Activated gamma-delta T cell treated with Interleukin-2 at 50 U/mL for 16 hours (primary cell): ENCODE results near the gene RCVRN.

Experiments
- DNase-seq: peaks from one replicate; pipeline ENCODE4 v3.0.0-alpha.2; 2020

The RCVRN gene

DNA sequence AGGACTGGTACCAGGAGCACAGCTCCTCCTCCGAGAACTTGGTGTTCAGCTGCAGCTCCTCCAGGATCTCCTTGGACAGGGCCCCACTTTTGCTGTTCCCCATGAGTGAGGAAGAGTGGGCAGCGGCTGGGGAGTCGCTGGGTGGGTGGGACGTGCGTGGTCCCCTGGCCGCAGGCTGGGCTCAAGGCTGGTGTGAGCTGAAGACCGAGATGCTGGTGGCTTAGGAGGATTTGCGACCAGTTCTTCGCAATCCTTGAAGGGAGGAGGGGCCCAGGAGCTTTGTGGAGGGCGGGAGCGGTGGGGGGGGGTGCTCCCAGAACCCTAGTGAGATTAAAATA, at the start of gene RCVRN:
Gene RCVRN, minus strand, starts transcription at position 194 of the 338 bp plus-strand sequence. Its CDS starts 91 bp downstream, at position 103.
- DNase-seq: no peak

DNA sequence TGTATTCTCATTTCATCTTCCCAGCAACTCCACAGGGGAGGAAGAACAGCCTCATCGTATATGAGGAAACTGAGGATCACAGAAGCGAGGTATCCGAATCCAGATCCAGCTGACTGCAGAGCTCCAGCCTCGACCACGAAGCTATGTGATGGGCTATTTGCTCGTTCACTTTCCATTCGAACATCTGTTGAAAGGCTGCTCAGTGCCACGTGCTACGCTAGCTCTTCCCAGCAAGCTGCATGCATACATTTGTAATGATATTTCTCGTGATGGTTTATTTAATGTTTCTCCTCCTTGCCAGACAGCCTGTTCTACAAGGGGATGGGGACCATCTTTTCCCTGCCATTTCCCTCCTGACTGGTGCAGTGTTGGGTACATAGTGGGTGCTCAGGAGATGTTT, 48.4 kb upstream of the RCVRN start:
- DNase-seq: no peak

DNA sequence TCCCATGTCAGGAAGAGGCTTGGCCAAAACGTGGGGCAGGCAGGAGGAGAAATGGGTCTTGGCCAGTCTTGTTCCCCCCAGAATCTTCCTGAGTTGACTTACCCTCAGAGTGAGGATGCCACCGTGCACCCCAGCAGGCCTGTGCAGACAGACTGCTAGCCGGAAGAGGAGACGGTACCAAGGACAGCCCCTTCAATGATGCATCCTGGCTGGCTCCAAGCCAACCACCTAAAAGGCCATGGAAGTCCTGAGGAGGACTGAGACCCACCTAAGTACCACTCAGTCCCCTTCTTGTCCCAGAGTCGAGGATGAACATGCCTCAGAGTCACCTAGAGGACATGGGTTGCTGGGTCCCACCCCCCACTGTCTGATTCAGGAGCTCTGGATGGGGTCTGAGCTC, 46.7 kb upstream of the RCVRN start:
- DNase-seq: no peak

DNA sequence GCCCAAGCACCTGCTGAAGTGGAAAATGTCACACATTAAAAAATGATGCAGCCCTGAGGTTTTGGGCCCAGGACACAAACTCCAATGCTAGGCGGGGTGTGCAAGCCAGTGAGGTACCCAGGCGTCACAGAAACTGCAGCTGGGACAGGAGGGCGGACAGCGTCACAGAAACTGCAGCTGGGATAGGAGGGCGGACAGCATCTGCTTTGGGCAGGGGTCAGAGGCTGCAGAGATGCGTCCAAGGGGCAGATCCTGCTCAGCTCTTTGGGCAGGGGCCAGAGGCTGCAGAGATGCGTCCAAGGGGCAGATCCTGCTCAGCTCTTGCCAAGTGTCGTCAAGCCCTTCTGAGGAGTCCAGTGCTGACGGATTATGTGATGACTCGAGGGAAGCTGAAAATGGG, 43.9 kb upstream of the RCVRN start:
- DNase-seq: no peak

DNA sequence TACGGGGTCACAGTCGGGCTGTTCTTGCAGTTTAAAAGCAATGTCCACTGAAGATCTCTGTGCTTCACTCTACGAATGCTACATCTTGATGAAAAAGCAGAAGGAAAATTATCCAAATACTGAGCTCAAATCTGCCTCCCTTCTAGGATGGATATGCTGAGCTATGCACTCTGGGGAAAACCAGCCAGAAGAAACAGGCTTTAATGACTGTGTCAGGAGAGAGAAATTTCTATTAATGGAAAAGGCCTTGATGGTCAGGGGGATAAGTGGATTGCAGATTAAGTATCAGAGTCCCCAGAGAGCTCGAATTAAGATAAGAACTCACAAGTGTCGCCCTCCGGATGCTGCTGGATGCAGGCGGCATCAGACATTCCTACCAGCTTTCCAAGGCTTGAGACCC, 39.6 kb upstream of the RCVRN start:
- no peak for DNase-seq

DNA sequence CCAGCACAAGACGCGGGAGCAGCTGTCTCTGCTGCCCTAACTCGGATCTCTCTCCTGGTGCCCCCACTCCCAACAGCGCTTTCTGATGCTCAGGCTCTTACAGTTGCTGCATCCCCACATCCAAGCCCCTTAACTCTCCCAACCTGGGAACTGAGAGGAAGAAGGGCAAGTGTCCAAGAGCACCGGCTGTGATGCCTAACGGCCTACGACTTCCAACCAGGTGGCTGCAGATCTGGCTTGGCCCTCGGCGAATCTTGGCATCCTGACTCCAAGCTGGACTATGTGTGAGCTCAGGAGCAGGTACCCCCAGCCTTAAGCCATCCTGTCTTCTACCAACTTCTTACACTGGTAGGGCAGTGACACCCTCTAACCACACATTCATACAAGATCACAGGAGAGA, 38.3 kb upstream of the RCVRN start:
- no peak for DNase-seq

DNA sequence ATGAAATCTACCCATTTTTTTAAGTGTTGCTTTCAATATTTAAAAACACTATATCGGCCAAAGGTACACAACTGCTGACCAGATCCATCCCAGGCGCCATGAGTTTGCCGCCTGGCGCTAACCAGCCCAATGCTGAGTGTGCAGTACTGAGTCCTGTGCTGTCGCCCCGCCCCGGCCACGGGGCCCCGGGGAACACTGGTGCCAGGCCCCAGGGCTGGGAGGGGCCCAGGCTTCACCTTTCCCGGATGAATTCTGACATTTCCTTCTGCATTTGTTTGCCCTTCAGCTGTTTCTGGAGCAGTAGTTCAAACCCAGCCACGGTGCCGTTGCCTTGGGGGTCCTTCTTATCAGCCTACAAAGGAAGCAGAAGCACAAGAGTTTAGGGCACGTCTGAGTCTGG, 37.8 kb upstream of the RCVRN start:
- DNase-seq: no peak

DNA sequence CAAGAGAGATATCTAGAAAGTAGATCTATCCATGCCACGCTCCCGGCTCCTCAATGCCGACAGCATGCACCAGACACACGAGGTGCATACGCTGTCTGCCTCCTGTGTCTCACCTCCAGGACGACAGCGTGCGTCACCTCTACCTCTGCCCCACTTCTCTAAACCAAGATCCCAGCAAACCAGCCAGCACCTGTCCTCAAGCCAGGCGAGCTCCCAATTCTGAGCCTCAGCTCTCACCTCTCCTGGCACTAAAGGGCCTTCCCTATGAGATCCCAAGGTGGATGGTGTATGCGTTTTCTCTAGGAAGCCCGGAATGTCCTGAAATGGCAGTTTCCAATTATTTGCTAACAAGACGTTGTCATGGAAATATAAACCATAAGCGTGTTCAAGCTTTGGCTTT, 36.2 kb upstream of the RCVRN start:
- DNase-seq: no peak

DNA sequence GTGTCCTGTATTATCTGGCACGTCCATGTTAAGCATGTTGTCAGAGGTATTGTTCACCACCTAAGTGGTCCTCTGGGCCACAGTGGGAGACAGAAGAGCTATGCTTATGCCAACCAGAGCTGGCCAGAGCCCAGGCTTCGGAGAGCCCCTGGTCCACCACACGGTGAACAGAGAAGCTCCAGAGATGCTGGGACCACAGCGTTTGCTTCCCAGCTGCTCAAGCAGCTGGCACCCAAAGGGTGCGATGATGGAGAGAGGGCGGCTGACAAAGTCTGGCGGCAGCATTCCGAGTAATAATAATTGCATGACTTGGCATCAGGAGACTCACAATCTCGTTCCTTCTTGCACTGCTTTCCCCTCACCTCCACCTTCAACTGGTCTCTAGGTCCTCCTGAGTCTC, 35.8 kb upstream of the RCVRN start:
- DNase-seq: no peak

DNA sequence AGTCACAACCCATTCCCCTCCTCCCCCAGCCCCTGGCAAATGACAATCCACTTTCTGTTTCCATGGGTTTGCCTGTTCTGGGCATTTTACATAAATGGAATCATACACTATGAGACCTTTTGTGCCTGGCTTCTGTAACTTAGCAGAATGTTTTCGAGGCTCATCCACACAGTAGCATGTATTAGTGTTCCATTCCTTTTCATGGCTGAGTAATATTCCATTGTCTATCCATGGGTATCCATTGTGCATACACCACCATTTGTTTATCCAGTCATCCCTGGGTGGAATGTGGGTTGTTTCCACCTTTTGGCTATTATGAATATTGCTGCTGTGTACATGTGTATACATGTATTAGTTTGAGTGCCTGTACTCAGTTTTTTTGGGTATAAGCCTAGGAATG, 33.7 kb upstream of the RCVRN start:
- DNase-seq: no peak

DNA sequence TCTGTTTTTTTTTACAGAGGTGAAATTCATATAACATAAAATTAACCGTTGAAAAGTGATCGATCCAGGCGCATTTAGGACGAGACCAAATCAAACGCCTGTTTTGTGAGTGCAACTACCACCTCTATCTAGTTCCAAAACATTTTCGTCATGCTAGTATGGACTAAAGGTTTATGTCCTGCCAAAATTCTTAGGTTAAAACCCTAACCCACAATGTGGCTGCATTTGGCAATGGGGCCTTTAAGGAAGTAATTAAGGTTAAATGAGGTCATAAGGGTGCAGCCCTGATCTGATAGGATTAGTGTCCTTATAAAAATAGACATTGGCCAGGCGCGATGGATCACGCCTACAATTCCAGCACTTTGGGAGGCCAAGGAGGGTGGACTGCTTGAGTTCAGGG, 32.8 kb upstream of the RCVRN start:
- DNase-seq: no peak

DNA sequence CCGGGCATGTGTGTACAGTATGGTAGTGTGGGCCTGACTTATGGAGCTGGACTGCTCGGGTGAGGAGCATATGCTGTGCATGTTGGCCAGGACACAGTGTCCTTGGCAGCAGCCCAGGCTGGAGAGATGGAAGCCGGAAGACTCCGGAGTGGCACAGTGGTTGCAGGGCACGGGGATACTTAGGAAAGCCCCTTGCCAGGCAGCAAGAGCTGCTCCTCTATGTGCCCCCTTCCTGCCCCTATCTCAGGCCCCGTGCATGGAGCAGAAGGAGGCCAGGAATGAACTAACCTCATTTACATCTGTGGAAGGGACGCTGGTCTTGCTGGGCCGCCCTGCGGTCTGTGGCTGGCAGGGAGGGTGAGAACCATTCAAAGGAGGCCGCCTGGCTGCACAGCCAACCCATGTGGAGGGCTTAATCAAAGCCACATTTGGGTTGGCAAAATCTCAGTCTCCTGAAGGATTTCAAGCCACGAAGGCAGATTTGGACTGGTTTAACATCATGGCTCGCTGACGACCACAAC, 32.2 kb upstream of the RCVRN start:
- no peak for DNase-seq

DNA sequence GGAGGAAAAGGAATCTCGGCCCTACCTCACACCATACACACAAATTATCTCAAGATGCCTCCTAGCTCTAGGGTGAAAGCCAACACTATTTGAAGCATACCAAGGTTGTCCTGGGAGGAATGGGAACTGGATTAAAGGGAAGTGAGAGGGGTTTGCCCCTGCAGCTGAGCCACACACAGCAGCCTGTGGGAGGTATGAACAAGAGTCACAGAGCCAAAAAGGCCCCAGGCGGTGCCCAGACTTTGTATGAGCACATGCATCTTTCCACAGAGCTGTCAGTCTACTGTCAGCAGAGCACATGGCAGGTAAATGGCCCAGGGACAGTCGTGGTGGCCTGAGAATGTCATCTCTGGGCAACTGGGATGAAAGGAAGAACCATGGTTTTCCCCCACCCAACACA, 31.0 kb upstream of the RCVRN start:
- no peak for DNase-seq

DNA sequence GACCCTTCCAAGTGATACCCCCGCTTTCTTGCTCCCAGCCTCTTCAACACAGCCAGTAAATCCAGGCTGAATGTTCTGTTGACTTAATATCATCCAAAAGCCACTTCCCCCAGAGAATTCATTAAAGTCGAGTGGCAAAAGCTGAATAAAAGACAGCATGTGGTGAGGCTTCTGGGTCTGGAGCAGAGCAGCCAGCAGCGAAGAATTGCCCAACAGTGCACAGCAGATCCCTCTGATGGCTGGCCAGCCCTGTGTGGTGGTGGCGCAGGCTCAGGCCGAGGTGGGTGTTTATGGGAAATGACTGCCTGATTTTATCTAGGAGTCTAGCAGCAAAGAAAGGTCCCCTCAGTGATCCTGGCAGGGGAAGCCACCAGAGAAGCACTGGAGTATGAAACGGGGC, 30.3 kb upstream of the RCVRN start:
- no peak for DNase-seq

DNA sequence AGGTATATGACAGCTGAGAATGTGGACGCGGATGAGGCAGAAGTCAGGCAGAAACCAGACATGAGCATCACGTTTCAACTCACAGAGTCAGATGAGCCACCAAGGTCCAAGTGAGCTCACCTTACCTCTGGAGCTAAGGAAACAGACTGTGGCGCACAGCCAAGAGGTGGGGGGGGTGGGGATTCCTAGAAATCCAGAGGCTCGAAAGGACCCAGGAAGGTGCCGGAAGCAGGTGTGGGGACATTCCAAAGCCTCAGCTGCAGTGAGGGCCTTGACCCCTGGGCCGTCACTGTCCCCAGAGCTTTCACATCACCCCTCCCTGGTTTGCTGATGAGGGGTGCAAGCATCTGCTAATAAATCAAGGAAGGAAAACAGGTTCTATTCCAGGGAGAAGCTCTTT, 29.3 kb upstream of the RCVRN start:
- DNase-seq: no peak

DNA sequence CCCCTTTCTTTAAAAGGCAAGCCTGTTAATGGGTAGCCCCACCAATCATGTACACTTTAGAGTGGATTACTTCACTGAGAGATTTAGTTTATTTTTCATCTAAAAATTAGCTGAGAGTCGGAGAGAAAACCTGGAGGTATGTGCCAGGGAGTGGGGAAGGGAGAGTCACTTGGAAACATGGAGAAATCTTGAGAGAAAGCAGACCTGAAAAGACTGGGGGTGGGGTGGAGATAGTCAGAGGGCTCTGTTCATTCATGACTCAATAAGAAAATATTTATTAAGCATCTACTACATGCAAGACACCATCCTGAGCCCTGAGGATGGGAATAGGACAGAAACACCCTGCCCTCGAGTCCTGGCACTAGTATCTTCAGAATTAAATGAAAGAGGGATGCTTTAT, 27.4 kb upstream of the RCVRN start:
- DNase-seq: no peak

DNA sequence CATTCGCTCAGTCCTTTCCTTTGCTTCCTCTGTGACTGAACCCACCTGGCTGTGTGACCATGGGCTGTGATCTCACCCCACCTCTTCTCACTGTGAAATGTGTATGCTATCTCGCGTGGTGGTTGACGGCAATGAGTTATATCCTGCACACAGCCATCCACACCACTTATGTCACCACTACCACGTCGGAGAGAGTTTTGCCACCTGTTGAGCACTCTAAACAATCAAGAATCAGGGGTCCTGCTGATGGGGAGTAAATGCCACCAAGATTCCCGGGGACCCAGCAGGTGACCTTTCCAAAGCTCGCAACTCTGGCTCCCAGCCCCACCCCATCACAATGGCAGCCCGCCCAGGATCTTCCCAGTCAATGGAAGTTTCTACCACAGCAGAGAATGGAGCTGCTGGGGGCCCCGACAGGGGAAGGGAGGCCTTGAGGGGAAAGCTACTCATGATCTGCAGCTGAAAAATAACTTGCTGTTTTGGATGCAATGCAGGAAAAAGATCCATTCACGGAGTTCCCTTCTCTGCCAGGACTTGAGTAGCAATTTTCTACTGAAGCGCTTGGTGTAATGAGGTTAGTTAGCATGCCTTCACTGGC, 26.2 kb upstream of the RCVRN start:
- DNase-seq: no peak

DNA sequence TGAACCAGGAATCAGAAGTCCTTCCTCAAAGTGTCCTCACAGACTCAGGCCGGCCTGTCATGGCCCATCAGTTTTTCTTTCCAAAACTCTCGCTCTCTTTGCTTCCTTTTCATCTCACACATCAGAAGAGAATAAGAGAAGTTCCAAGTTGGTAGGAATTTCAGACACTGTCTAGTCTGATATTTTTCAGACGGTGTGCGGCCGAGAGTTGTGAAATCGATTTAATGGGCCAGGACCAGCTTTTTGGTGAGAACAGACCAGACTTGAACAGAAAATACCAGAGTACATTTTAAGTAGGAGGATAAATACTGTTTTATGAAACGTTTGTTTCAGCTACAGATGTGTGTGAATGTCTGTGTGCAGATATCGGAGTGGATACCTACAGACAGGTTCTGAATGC, 24.8 kb upstream of the RCVRN start:
- DNase-seq: no peak

DNA sequence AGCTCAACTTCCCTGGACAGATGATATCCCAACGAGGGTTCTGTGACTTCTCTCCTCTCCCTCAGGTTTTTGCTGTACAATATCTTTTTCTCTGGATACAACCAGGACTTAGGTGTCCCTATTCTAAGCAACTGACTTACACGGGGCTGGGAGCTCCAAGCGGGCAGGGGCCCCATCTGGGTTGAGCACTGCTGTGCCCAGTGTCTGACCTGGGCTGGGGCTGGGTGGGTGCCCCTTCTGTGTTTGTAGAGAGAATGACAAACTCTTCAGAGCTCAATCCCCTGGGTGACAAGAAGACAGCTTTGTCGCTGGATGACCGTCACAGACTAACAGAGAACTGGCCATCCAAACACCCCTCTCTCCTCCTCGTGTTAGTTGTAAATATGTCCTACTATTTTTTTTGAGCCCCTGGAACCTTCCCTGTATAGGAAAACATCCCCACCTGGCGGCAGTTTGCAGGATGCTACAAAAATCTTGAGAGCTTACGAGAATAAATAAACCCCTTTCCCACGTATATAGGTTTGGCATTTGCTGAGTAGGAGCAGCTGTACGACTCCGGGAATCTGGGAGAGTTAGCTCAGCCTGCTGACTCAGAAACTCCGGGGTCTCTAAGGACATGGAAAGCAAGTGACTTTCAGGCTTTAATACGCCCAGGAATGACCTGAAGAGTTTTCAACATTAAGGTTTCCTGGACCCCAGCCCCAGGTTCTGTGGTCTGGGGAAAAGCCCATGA, 23.7 kb upstream of the RCVRN start:
- DNase-seq: no peak

DNA sequence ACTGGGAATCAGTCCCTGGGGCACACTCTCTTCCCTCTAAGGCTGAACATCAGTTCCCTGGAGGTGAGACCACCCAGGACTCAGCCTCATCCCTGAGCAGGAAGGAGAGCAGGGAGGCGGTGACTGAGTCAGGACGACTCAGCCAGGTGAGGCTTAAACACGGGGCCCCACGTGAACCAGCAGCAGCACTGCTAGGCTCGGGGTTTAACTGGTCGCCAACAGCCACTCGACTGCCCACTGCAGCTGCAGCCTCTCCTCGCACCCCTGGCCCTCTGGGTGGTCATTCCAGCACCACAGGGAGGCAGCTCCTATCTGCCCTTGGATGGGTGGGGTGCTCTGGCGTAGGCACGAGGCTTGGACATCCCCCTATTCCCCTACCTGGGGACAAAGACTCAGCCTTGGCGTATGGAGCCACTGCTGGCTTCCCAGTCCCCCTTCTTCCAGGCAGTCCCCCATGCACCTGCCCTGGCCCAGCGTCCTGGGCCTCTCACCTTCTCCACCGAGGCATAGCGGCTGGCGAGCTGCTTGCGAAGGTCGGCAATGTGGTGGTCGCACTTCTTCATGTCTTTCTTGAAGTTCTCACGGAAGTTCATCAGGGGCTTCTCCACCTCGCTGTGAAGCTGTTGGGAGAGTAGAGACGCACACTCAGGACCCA, 21.2 kb upstream of the RCVRN start:
- DNase-seq: no peak

DNA sequence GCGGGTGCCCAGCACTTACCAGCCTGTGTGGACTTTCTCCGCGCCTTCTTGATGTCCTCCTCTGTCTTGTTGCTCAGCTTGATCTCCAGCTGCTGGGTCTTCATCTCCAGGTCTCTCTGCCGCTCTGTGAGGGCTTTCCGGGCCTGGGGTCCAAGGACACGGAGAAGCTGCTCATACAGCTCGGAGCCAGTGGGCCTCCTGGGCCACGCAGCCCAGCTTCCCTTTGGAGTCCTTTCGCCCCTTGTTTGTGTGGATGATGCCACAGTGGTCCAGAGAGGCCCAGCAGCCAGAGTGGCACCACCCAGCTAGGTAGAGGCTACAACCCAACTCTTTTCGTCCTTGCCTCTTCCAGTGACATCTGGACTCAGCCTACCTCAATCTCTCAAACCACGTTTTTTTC, 20.4 kb upstream of the RCVRN start:
- no peak for DNase-seq

DNA sequence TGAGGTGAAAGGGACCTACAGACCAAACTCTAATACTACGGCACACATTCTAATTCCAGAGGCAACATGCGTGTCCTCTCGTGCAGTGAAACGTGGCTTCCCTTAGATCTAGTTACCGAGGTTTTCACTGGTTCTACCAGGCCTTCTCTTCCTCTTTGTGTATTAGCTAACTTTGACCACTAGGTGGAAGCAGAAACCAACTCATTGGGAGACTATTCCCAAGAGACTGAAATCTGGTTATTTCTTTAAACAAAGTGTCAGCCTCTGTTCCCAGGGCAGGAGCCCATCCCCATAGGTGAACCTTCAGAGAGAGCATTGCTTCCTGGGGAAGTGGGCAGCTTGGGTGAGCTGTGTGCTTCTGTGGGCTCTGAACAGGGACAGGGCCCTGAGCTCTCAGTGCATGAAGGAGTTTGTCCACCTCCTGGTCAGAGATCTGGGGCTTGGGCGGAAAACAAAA, 19.7 kb upstream of the RCVRN start:
- no peak for DNase-seq

DNA sequence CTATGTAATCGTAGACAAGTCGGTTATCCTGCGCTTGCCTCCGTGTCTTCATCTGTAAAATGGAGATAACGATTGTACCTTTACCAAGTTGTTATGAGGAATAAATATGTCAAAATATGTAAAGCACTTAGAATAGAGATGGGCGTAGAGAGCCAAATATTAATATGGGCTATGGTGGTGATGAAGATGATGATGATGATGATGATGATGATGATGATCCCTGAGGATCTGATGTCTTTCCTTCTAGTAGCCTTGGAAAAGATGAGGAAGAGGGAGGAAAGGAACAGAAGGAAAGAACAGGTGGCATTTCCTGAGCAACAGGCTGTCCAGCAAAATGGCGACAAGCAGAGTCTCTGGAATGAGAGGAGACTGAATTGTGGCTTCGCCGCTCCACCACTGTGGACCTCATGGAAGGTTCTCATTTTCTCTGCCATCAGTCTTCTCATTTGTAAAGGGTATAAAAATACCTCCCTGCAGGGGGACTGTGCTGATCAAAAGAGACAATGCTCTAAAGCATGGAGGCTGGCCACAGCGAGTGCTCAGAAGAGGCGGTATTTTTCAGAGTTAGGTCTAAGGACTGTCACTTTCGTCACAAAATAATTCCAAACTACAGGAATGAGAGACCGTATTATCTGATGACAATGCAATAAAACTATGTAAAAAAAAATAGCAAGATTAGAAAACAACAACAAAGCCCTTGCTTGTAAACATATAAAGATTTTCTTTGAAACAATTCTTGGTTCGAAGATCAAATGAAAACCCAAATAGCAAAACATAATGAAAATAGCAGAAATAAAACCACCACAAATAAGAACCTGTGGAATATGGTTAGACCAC, 17.2 kb upstream of the RCVRN start:
- DNase-seq: no peak
